Spleen (tissue), 7 donors: ENCODE results near the gene HS3ST4.

Source experiments
- POLR2A ChIP-seq, 3 donors: fragments of 450-650 bp; IDR thresholded peaks; one replicate each; pipeline ENCODE4 v1.5.1; 2017; ENCODE audit warnings: antibody characterized with exemption in 3 of 3, mild to moderate bottlenecking in 1 of 3
- TF ChIP-seq, protein P1 (sequence below), 11 experiments: fragments of 200-600 bp in 7 of 11; fragments of 450-650 bp in 4 of 11; sonication (generic) in 4 of 11; IDR thresholded peaks in 8 of 11; conservative IDR thresholded peaks in 3 of 11; 1 replicate in 7 of 11; 2 replicates in 4 of 11; pipeline versions ENCODE4 v1.4.0 to v1.8.0; 2016 to 2021; ENCODE audit warnings: antibody characterized with exemption in 11 of 11, inconsistent platforms in 4 of 11, mild to moderate bottlenecking in 1 of 11
- donor health status: DM: no; HTN: no; CAD: no; lungs with moderate emphysema.
- donor health status: DM: no; HTN: no; CAD: no.
- donor health status: DM: no; HTN: no; CAD: no.

DNA sequence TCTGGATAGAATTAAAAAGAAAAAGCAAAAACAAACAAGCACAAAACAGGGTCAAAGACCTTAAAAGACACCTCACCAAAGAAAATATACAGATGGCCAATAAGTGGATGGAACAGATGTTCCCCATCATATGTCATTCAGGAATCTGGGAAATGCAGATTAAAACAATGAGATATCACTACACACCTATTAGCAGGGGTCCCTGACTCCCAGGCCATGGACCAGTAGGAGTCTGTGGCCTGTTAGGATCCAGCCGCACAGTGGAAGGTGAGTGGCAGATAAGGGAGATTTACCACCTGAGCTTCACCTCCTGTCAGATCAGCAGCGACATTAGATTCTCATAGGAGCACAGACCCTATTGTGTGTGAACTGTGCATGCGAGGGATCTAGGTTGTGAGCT is 167.9 kb downstream of the HS3ST4 start:
- TF ChIP-seq, protein P1, sequence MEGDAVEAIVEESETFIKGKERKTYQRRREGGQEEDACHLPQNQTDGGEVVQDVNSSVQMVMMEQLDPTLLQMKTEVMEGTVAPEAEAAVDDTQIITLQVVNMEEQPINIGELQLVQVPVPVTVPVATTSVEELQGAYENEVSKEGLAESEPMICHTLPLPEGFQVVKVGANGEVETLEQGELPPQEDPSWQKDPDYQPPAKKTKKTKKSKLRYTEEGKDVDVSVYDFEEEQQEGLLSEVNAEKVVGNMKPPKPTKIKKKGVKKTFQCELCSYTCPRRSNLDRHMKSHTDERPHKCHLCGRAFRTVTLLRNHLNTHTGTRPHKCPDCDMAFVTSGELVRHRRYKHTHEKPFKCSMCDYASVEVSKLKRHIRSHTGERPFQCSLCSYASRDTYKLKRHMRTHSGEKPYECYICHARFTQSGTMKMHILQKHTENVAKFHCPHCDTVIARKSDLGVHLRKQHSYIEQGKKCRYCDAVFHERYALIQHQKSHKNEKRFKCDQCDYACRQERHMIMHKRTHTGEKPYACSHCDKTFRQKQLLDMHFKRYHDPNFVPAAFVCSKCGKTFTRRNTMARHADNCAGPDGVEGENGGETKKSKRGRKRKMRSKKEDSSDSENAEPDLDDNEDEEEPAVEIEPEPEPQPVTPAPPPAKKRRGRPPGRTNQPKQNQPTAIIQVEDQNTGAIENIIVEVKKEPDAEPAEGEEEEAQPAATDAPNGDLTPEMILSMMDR (IDR thresholded peaks at IDR 0.05 in 8 of 11, conservative IDR thresholded peaks at IDR 0.05 in 3 of 11), result no peak
- no peak for TF ChIP-seq POLR2A (IDR thresholded peaks at IDR 0.05)
